Activated naive CD4-positive, alpha-beta T cell treated with anti-CD3 and anti-CD28 coated beads, Interleukin-2, amount 10 ng/mL, durations not matched to agents 7 days and 5 days (primary cell): ENCODE data around the gene MOV10.
"Not testable (repeated sequence)": the region's sequence is repeated elsewhere in the genome, so short reads cannot be mapped to it uniquely, and the experiment has no call there.

Source experiments
- CTCF ChIA-PET: fragments of 350-600 bp; sonication (Branson Sonifier 250); formaldehyde crosslinking; loops from one replicate; lab custom pipeline; 2021; ENCODE audit warnings: antibody characterized with exemption; lab: Charles Lee
- DNase-seq: peaks from one replicate; pipeline ENCODE4 v3.0.0-alpha.2; 2020
- H3K27ac Mint-ChIP-seq: one replicate; pipeline ENCODE4 v1.8.0; 2021; ENCODE audit warnings: mild to moderate bottlenecking, moderate library complexity, mixed read lengths
- H3K27me3 Mint-ChIP-seq: one replicate; pipeline ENCODE4 v1.8.0; 2021; ENCODE audit warnings: mild to moderate bottlenecking, mixed read lengths
- H3K36me3 Mint-ChIP-seq: one replicate; pipeline ENCODE4 v1.8.0; 2021; ENCODE audit warnings: mixed read lengths
- H3K4me1 Mint-ChIP-seq: one replicate; pipeline ENCODE4 v1.8.0; 2021; ENCODE audit warnings: mixed read lengths
- H3K4me3 Mint-ChIP-seq: one replicate; pipeline ENCODE4 v1.8.0; 2021; ENCODE audit warnings: mild to moderate bottlenecking, moderate library complexity, mixed read lengths
- H3K9me3 Mint-ChIP-seq: one replicate; pipeline ENCODE4 v1.8.0; 2021; ENCODE audit warnings: mixed read lengths

The MOV10 gene

GRCh38 chr1:112716133-112716720, 41.8 kb downstream of the MOV10 start:
- Mint-ChIP-seq H3K27me3 (peaks cover 83% of the 10 kb centered on the region), H3K36me3 (no peaks in the 10 kb centered on the region), H3K27ac (no peak overlapping the region), H3K4me1 (peaks cover 23% of the 10 kb centered on the region), H3K4me3 (peak overlapping the region; percentile 79), H3K9me3 (no peaks in the 10 kb centered on the region)
- CTCF ChIA-PET: interaction anchor here (0.6 to 10.6 kb wide), 24 partner anchors 9 to 1410 kb away, joined by 3 to 224 read pairs (median 3); partner anchors contain the start of genes LRIG2, MOV10 and RHOC
- DNase-seq: peak; percentile 86

- peaks cover 27% of the 10 kb centered on the region for H3K4me1 Mint-ChIP-seq
- no peak overlapping the region for H3K4me3 Mint-ChIP-seq
- CTCF ChIA-PET: interaction anchor here (0.7 to 10.6 kb wide), 17 partner anchors 9 to 964 kb away, joined by 3 to 224 read pairs (median 3); partner anchors contain the start of genes LRIG2, MOV10 and RHOC
- no peak overlapping the region for H3K27ac Mint-ChIP-seq
- DNase-seq: no peak
- H3K27me3 Mint-ChIP-seq: peaks cover 78% of the 10 kb centered on the region
- no peaks in the 10 kb centered on the region for H3K36me3 Mint-ChIP-seq
- H3K9me3 Mint-ChIP-seq: no peaks in the 10 kb centered on the region
Observed at GRCh38 chr1:112717263-112717873, 42.9 kb downstream of the MOV10 start.

GRCh38 chr1:112718691-112719418, 44.4 kb downstream of the MOV10 start:
- Mint-ChIP-seq H3K4me1 (peaks cover 36% of the 10 kb centered on the region), H3K4me3 (no peak overlapping the region), H3K27me3 (peaks cover 78% of the 10 kb centered on the region), H3K9me3 (no peaks in the 10 kb centered on the region), H3K36me3 (no peaks in the 10 kb centered on the region), H3K27ac (no peak overlapping the region)
- peak; percentile 83 for DNase-seq
- CTCF ChIA-PET: interaction anchor here (0.5 to 10.6 kb wide), 10 partner anchors 8 to 696 kb away, joined by 3 to 224 read pairs (median 4); partner anchors contain the start of gene LRIG2

- Mint-ChIP-seq H3K4me3 (no peak overlapping the region), H3K27me3 (peaks cover 72% of the 10 kb centered on the region), H3K36me3 (no peaks in the 10 kb centered on the region), H3K27ac (no peak overlapping the region), H3K4me1 (peaks cover 35% of the 10 kb centered on the region), H3K9me3 (no peaks in the 10 kb centered on the region)
- CTCF ChIA-PET: interaction anchor here (1.3 to 10.6 kb wide), 5 partner anchors 10 to 353 kb away, joined by 3 to 224 read pairs (median 4); partner anchors contain the start of gene LRIG2
- DNase-seq: no peak
Observed at GRCh38 chr1:112719706-112720105, 45.2 kb downstream of the MOV10 start.

DNA sequence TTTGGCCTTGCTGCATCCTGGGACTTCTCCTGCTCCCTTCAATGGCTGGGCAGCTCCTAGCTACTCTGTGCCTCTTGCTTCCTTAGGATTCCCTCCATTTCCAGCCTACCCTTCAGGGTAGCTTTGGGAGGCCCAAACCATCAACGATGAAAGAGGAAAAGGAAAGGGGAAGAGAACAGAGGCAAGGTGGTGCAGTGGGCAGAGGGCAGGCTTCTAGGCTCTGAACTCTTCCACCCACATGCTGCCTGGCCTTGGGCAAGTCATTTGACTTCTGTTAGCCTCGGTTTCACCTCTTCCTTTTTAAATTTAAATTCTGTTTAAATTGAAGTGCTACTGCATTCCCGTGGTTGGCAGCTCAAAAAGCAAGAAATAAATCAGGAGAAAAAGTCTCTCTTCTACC, 46.3 kb downstream of the MOV10 start:
- peaks cover 63% of the 10 kb centered on the region for H3K27me3 Mint-ChIP-seq
- no peak overlapping the region for H3K27ac Mint-ChIP-seq
- H3K36me3 Mint-ChIP-seq: no peaks in the 10 kb centered on the region
- peaks cover 30% of the 10 kb centered on the region for H3K4me1 Mint-ChIP-seq
- H3K4me3 Mint-ChIP-seq: no peak overlapping the region
- CTCF ChIA-PET: interaction anchor here (0.5 to 10.6 kb wide), 4 partner anchors 13 to 359 kb away, joined by 3 to 224 read pairs (median 12); partner anchors contain the start of gene LRIG2
- DNase-seq: no peak
- H3K9me3 Mint-ChIP-seq: no peaks in the 10 kb centered on the region

GRCh38 chr1:112721294-112721693, 46.8 kb downstream of the MOV10 start:
- H3K9me3 Mint-ChIP-seq: not testable (repeated sequence)
- CTCF ChIA-PET: interaction anchor here (4.1 to 10.6 kb wide), 2 partner anchors 82 to 352 kb away, joined by 19 to 224 read pairs; partner anchors contain the start of gene LRIG2
- H3K4me1 Mint-ChIP-seq: peaks cover 25% of the 10 kb centered on the region

DNA sequence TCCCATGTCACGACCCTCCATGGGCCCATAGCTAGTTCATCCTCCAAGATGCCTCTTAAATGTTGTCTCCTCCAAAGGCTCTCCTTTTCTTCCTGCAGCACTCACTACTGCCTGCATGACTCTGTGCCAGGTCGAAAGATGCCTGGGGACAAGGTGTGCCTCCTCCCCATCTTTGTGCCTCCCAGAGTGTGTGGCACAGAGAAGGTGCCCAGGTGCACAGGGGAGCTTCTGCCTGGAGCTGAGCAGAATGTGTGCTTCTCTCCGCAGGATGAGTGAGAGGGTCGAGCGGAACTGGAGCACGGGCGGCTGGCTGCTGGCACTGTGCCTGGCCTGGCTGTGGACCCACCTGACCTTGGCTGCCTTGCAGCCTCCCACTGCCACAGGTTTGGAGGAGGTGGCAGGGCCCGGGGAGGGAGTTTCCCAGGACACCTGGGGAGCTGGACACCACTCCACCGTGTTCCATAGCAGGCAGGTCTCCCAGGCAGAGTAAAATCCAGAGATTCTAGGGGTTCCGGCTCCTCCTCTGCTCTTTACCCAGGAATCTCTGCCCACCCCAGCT, 47.6 kb downstream of the MOV10 start:
- Mint-ChIP-seq H3K27me3 (peaks cover 57% of the 10 kb centered on the region), H3K4me3 (no peak overlapping the region), H3K4me1 (peaks cover 20% of the 10 kb centered on the region), H3K36me3 (no peaks in the 10 kb centered on the region), H3K27ac (no peak overlapping the region), H3K9me3 (no peaks in the 10 kb centered on the region)
- CTCF ChIA-PET: interaction anchor here (4.1 to 10.6 kb wide), 2 partner anchors 81 to 351 kb away, joined by 19 to 224 read pairs; partner anchors contain the start of gene LRIG2
- DNase-seq: no peak

More at GRCh38 chr1:112721294-112721693, 46.8 kb downstream of the MOV10 start:
- not testable (repeated sequence) for DNase-seq, H3K4me3 Mint-ChIP-seq, H3K27ac Mint-ChIP-seq, H3K36me3 Mint-ChIP-seq
- peaks cover 61% of the 10 kb centered on the region for H3K27me3 Mint-ChIP-seq

DNA sequence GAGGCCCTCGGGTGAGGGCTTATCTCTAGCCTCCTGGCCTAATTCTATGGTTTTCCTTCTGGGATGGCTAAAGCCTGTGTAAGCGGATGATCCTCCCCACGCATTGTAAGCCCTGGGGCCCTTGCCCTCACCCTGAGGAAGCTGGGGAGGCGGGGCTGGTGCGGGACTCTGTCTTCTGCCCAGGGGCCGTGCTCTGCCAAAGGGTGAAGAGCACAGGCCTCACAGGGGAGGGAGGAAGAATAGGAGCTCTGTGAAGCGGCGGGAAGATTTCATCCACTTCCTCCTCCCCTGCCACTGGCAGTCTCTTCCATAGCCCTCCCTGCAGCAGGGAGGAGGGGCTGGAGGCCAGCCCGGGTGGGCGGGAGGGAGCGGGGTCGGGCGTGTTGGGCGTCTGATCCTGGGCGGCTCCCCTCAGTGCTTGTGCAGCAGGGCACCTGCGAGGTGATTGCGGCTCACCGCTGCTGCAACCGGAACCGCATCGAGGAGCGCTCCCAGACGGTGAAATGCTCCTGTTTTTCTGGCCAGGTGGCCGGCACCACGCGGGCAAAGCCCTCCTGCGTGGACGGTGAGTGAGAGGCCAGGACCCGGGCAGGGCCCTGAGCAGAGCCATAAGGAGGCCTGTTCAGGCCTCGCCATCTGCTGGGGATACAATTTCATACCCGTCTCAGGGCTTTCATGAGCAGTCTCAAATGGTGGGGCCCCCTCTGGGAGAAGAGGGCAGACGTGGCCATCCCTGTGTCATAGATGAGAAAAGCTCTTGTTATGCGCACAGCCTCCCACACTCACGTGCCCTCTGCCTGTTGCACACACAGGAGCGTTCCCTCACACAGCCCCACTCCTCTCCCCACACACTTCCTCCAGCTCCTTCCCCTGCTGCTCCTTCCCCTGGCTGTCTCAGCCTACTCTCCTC, 48.4 kb downstream of the MOV10 start:
- Mint-ChIP-seq H3K27ac (no peak overlapping the region), H3K27me3 (peaks cover 55% of the 10 kb centered on the region), H3K36me3 (no peaks in the 10 kb centered on the region), H3K4me1 (peaks cover 20% of the 10 kb centered on the region), H3K9me3 (no peaks in the 10 kb centered on the region), H3K4me3 (peak overlapping the region; percentile 37)
- no peak for DNase-seq
- CTCF ChIA-PET: interaction anchor here (10.6 kb wide), 1 partner anchor 80 kb away, joined by 224 read pairs; no protein-coding TSS in a partner anchor

- H3K36me3 Mint-ChIP-seq: no peaks in the 10 kb centered on the region
- no peak for DNase-seq
- H3K27ac Mint-ChIP-seq: no peak overlapping the region
- no peak overlapping the region for H3K4me3 Mint-ChIP-seq
- H3K9me3 Mint-ChIP-seq: no peaks in the 10 kb centered on the region
- H3K27me3 Mint-ChIP-seq: peaks cover 56% of the 10 kb centered on the region
- peaks cover 18% of the 10 kb centered on the region for H3K4me1 Mint-ChIP-seq
- CTCF ChIA-PET: interaction anchor here (10.6 kb wide), 1 partner anchor 80 kb away, joined by 224 read pairs; no protein-coding TSS in a partner anchor
Observed at GRCh38 chr1:112723511-112723839, 49.0 kb downstream of the MOV10 start.

- CTCF ChIA-PET: interaction anchor here (10.6 kb wide), 1 partner anchor 79 kb away, joined by 224 read pairs; no protein-coding TSS in a partner anchor
- Mint-ChIP-seq H3K4me1 (peaks cover 16% of the 10 kb centered on the region), H3K27me3 (peaks cover 53% of the 10 kb centered on the region)
- not testable (repeated sequence) for H3K4me3 Mint-ChIP-seq, DNase-seq, H3K36me3 Mint-ChIP-seq, H3K27ac Mint-ChIP-seq, H3K9me3 Mint-ChIP-seq
Observed at GRCh38 chr1:112724240-112724639, 49.8 kb downstream of the MOV10 start.

GRCh38 chr1:112727716-112728115, 53.3 kb downstream of the MOV10 start:
- CTCF ChIA-PET: no interaction called here
- H3K4me3 Mint-ChIP-seq: no peak overlapping the region
- DNase-seq: no peak
- H3K9me3 Mint-ChIP-seq: no peaks in the 10 kb centered on the region
- H3K27me3 Mint-ChIP-seq: peaks cover 26% of the 10 kb centered on the region
- H3K4me1 Mint-ChIP-seq: peaks cover 9% of the 10 kb centered on the region
- no peak overlapping the region for H3K27ac Mint-ChIP-seq
- no peaks in the 10 kb centered on the region for H3K36me3 Mint-ChIP-seq

GRCh38 chr1:112728306-112728971, 54.0 kb downstream of the MOV10 start:
- CTCF ChIA-PET, H3K27ac Mint-ChIP-seq, H3K36me3 Mint-ChIP-seq, H3K4me1 Mint-ChIP-seq, DNase-seq, H3K9me3 Mint-ChIP-seq, H3K4me3 Mint-ChIP-seq: not testable (repeated sequence)
- peaks cover 19% of the 10 kb centered on the region for H3K27me3 Mint-ChIP-seq
